Prostate gland (tissue), 2 donors: ENCODE measurements around the gene CRYBG1.

Source experiments
- CTCF ChIP-seq, 4 experiments: fragments of 200-600 bp in 2 of 4; fragments of 450-650 bp in 2 of 4; sonication (generic) in 2 of 4; IDR thresholded peaks; 1 replicate in 3 of 4; 2 replicates in 1 of 4; pipeline ENCODE4 v1.5.1; 2016 to 2019; ENCODE audit warnings: antibody characterized with exemption in 4 of 4, mild to moderate bottlenecking in 2 of 4, moderate library complexity in 2 of 4
- POLR2A ChIP-seq: fragments of 450-650 bp; IDR thresholded peaks from one replicate; pipeline ENCODE4 v1.6.1; 2016; ENCODE audit warnings: antibody characterized with exemption, mild to moderate bottlenecking
- POLR2AphosphoS5 ChIP-seq: sonication (generic); formaldehyde crosslinking; IDR thresholded peaks from one replicate; pipeline ENCODE4 v1.6.1; 2017; ENCODE audit warnings: antibody characterized with exemption

GRCh38 chr6:106510090-106510970 lies 149.8 kb downstream of the CRYBG1 start:
- peak; percentile 27 for TF ChIP-seq POLR2AphosphoS5
- no peak for TF ChIP-seq CTCF (IDR thresholded peaks at IDR 0.05)
- no peak for TF ChIP-seq POLR2A
